ENCODE data around the gene GFM1.

GRCh38 chr3:158731486-158731885 lies 87.2 kb downstream of the GFM1 start:
- TF ChIP-seq EZH2 (IDR thresholded peaks at IDR 0.05; ENCODE audit: borderline replicate concordance, insufficient read depth, low read depth, low read length, poor library complexity, severe bottlenecking) = no peak
- no peak for TF ChIP-seq CTCF (IDR thresholded peaks at IDR 0.05)

All from B cell (primary cell).